Measurements from ENCODE around the gene SH2D3A. TPM values are rescaled to one million over a fixed set of nuclear protein-coding genes. Genes with fewer than 3 reads are reported as not detected.

Gene SH2D3A
- 10 to 100 TPM; 15.2 to 17.8 TPM for total RNA-seq

DNA sequence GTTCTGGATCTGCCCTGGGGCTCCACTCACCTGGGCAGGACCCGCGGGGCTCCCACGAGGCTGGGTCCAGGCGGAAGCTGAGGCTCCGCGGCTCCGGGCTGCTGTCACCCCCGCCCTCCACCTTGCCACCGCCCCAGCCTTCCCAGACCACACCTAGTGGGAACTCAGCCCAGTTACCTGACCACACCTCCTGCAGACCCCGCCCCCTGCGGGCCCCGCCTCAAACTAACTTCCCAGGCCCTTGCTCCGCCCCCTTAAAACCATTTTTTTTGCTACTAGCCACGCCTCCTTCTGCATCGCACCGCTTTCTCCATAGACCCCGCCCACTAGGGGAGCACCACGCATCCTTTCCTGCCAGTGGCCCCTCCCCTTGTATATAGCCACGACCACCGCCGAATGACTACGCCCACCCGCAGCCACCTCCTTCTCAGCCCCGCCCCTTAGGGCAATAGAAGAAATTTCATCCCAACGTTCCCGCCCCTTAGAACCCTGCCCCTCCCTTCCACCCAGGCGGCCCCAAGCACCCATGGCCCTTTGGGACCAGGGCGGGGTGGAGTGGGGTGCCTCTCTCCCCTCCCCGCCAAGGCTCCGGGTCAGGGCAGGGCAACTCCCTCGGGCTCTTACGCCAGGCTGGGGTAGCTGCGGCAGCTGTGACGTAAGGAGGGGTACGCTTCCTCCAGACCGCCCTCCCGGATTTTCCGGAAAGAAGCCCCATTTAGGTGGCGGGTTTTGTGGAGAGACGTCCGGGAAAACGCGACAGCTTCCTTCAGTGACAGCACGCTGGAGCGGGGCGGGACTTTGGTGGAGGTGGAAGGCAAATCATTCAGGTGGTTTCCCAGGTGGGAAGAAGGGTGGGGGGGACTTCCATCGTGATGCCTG is at the start of gene SH2D3A:
TSS of gene SH2D3A (minus strand) at position 79 of the 879 bp plus-strand sequence. CDS start 3,687 bp downstream, outside the sequence.
- ATAC-seq: peak; percentile 83 to 88

DNA sequence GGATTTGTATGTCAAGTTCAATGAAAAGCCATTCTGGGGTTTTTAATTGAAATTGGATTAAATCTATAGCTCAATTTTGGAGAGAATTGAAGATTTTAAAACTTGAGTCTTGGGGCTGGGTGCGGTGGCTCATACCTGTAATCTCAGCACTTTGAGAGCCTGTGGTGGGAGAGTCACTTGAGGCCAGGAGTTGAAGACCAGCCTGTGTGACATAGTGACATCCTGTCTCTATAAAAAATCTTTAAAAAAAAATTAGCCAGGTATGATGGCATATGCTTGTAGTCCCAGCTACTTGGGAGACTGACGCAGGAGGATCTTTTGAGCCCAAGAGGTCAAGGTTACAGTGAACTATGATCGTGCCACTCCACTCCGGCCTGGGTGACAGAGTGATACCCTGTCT is 46.4 kb upstream of the SH2D3A start:
- Mint-ChIP-seq H3K4me3 (no peak overlapping the region), H3K4me1 (ENCODE audit: low read depth in 2 of 2) (peaks cover 59 to 69% of the 10 kb centered on the region in 2 donors), H3K27me3 (no peaks in the 10 kb centered on the region), H3K9me3 (peaks cover 4% of the 10 kb centered on the region), H3K27ac (peak overlapping the region; percentile 47 to 69), H3K36me3 (peaks cover 22% of the 10 kb centered on the region)
- DNase-seq (ENCODE audit: low spot score) (no peak), ATAC-seq (no peak)

More for the DNA sequence above, at the start of gene SH2D3A:
- Mint-ChIP-seq H3K36me3 (no peaks in the 10 kb centered on the region), H3K4me3 (peak within 1 kb of the TSS; percentile 88), H3K27me3 (no peaks in the 10 kb centered on the region), H3K27ac (peak within 1 kb of the TSS; percentile 66 to 97), H3K4me1 (ENCODE audit: low read depth in 2 of 2) (peaks cover 43 to 45% of the 10 kb centered on the region in 2 donors), H3K9me3 (no peaks in the 10 kb centered on the region)
- peak; percentile 96 for DNase-seq (ENCODE audit: low spot score)

- Mint-ChIP-seq H3K27ac (peak overlapping the region; percentile 47 to 72), H3K4me3 (no peak overlapping the region), H3K27me3 (no peaks in the 10 kb centered on the region), H3K36me3 (peaks cover 17% of the 10 kb centered on the region), H3K9me3 (peaks cover 4% of the 10 kb centered on the region), H3K4me1 (ENCODE audit: low read depth in 2 of 2) (peaks cover 58 to 67% of the 10 kb centered on the region in 2 donors)
- ATAC-seq (no peak), DNase-seq (ENCODE audit: low spot score) (no peak)
Observed at GRCh38 chr19:6812612-6813011, 45.4 kb upstream of the SH2D3A start.

DNA sequence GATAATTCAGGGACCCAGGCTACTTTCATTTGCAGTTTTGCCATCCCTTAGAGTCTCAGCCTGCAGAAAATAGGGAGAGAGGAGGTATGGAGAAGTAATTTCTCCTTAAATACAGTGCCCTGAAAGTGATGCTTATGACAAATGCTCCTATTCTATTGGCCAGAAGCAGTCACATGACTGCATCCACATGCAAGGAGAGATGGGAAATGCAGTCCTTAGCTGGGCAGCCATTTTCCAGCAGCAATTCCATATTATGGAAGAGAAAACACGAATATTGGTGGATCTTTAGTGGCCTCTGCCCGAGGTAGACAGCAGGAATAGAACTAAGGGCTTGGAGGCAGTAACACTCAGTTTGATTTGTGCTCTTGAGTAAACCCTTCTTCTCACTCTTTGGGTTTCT is 44.7 kb upstream of the SH2D3A start:
- ATAC-seq (no peak), DNase-seq (ENCODE audit: low spot score) (no peak)
- Mint-ChIP-seq H3K27ac (peak overlapping the region; percentile 47 to 72), H3K4me3 (no peak overlapping the region), H3K4me1 (ENCODE audit: low read depth in 2 of 2) (peaks cover 56 to 62% of the 10 kb centered on the region in 2 donors), H3K36me3 (peaks cover 17% of the 10 kb centered on the region), H3K9me3 (peaks cover 4% of the 10 kb centered on the region), H3K27me3 (no peaks in the 10 kb centered on the region)

- peaks cover 56 to 59% of the 10 kb centered on the region in 2 donors for H3K4me1 Mint-ChIP-seq (ENCODE audit: low read depth in 2 of 2)
- H3K4me3 Mint-ChIP-seq: no peak overlapping the region
- peaks cover 4% of the 10 kb centered on the region for H3K9me3 Mint-ChIP-seq
- H3K27me3 Mint-ChIP-seq: no peaks in the 10 kb centered on the region
- DNase-seq (ENCODE audit: low spot score) (no peak), ATAC-seq (no peak)
- H3K36me3 Mint-ChIP-seq: peaks cover 17% of the 10 kb centered on the region
- peak overlapping the region; percentile 47 to 72 for H3K27ac Mint-ChIP-seq
Observed at GRCh38 chr19:6811378-6811777, 44.1 kb upstream of the SH2D3A start.

- peak overlapping the region; percentile 29 to 65 for H3K27ac Mint-ChIP-seq
- H3K9me3 Mint-ChIP-seq: peaks cover 4% of the 10 kb centered on the region
- ATAC-seq (no peak), DNase-seq (ENCODE audit: low spot score) (no peak)
- peaks cover 48% of the 10 kb centered on the region in 2 donors for H3K4me1 Mint-ChIP-seq (ENCODE audit: low read depth in 2 of 2)
- no peak overlapping the region for H3K4me3 Mint-ChIP-seq
- H3K36me3 Mint-ChIP-seq: peaks cover 17% of the 10 kb centered on the region
- H3K27me3 Mint-ChIP-seq: no peaks in the 10 kb centered on the region
Observed at GRCh38 chr19:6809262-6809661, 42.0 kb upstream of the SH2D3A start.

DNA sequence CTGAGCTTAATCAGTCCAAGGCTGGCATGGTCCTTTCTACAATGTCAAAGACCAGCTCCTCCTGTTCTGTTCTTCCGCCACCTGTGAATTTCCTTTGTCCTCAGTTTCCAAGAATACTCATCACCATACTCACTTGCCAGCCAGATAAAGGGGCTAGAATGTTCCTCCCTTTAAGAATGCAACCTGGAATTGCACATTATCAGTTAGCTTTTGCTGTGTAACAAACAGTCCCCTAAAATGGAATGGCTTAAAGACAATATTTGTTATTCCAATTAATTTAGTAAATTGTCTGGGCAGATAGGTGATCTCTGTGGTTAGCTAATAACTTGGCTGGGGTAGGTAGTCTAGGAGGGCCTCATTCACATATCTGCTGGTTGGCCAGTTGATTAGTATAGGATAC is 41.3 kb upstream of the SH2D3A start:
- DNase-seq (ENCODE audit: low spot score): no peak
- H3K4me1 Mint-ChIP-seq (ENCODE audit: low read depth in 2 of 2): peaks cover 48 to 51% of the 10 kb centered on the region in 2 donors
- H3K36me3 Mint-ChIP-seq: peaks cover 17% of the 10 kb centered on the region
- no peaks in the 10 kb centered on the region for H3K27me3 Mint-ChIP-seq
- peaks cover 4% of the 10 kb centered on the region for H3K9me3 Mint-ChIP-seq
- no peak overlapping the region for H3K4me3 Mint-ChIP-seq
- H3K27ac Mint-ChIP-seq: peak overlapping the region; percentile 29 to 65
- no peak for ATAC-seq

GRCh38 chr19:6807291-6807690 is 40.1 kb upstream of the SH2D3A start:
- H3K36me3 Mint-ChIP-seq: peaks cover 11% of the 10 kb centered on the region
- ATAC-seq (no peak), DNase-seq (ENCODE audit: low spot score) (no peak)
- peaks cover 48 to 57% of the 10 kb centered on the region in 2 donors for H3K4me1 Mint-ChIP-seq (ENCODE audit: low read depth in 2 of 2)
- H3K4me3 Mint-ChIP-seq: no peak overlapping the region
- H3K27ac Mint-ChIP-seq: peak overlapping the region; percentile 65 to 66
- no peaks in the 10 kb centered on the region for H3K27me3 Mint-ChIP-seq
- H3K9me3 Mint-ChIP-seq: no peaks in the 10 kb centered on the region

DNA sequence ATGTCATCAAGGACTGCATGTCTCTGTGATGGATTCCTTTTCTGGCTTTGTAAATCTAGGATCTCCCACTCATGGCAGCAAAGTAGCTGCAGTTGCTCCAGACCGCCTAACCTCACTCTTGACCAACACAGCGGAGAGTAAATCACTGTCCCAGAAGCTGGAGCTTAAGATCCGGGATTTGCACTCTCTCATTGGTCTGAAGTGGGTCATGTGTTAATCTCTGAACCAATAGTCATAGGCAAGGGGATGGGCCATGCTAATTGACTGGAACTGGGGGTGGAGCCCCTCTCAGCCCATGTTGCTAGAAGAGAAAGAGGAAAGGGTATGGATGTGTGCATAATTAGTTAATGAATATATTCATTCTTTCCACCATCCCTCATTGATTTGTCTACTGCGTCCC is 39.3 kb upstream of the SH2D3A start:
- Mint-ChIP-seq H3K9me3 (no peaks in the 10 kb centered on the region), H3K36me3 (peaks cover 4% of the 10 kb centered on the region), H3K4me1 (ENCODE audit: low read depth in 2 of 2) (peaks cover 48 to 54% of the 10 kb centered on the region in 2 donors), H3K27me3 (no peaks in the 10 kb centered on the region), H3K27ac (peak overlapping the region; percentile 65 to 66), H3K4me3 (no peak overlapping the region)
- no peak for ATAC-seq
- no peak for DNase-seq (ENCODE audit: low spot score)

DNA sequence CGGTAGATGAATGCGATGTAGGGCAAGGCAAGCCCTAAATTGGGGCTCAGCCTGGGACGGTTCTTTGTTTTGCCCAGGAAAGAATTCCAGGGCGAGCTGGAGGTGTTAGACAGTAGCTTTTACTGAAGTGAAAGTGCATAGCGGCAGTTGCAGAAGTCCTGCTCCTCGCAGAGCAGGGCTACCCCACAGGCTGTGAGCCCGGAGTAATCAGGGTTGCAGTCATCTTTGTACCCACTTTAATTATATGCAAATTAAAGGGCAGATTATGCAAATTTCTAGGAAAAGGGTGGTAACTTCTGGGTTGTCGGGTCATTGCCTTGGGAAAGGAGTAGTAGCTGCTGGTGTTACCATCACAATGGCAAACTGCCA is 35.8 kb upstream of the SH2D3A start:
- no peaks in the 10 kb centered on the region for H3K9me3 Mint-ChIP-seq

DNA sequence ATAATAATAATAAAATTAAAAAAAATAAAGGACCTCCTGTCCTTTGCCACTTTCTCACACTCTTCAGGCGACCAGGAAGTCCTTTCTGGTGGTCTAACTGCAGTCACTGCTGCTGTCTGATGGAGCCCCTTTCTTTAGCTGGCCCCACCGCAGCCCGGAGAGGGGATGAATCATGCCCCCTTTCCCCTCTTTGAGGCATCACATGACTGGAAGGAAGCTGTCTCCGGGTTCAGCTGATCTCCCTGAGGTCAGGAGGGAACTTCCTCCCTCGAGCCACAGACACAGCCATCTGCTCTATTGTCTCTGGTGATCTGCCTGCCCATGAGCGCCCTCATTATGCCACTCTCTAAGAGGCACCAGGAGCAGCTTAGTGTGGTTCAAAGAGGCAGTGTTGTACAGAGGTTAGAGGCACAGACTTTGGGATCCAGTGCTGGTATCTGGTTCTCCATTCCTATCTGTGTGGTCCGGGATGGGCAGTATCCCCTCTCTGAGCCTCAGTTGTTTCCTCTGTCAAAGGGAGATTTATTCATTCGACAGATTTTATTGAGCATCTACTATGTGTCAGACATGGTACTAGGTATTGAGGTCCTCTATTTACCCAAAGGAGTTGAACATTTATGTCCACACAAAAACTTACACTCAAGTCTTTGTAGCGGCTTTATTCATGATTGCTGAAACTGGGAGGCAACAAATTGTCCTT is 35.3 kb upstream of the SH2D3A start:
- Mint-ChIP-seq H3K9me3 (no peaks in the 10 kb centered on the region), H3K36me3 (no peaks in the 10 kb centered on the region), H3K4me1 (ENCODE audit: low read depth in 2 of 2) (peaks cover 55 to 56% of the 10 kb centered on the region in 2 donors)

More for the DNA sequence above, 35.8 kb upstream of the SH2D3A start:
- no peaks in the 10 kb centered on the region for H3K27me3 Mint-ChIP-seq
- peak overlapping the region; percentile 94 for H3K4me3 Mint-ChIP-seq
- peak; percentile 69 to 70 for ATAC-seq
- DNase-seq (ENCODE audit: low spot score): peak; percentile 69
- H3K36me3 Mint-ChIP-seq: no peaks in the 10 kb centered on the region
- H3K27ac Mint-ChIP-seq: peak overlapping the region; percentile 93 to 95
- peaks cover 55 to 56% of the 10 kb centered on the region in 2 donors for H3K4me1 Mint-ChIP-seq (ENCODE audit: low read depth in 2 of 2)

GRCh38 chr19:6801485-6802086 is 34.4 kb upstream of the SH2D3A start:
- DNase-seq (ENCODE audit: low spot score): peak; percentile 87
- H3K4me1 Mint-ChIP-seq (ENCODE audit: low read depth in 2 of 2): peaks cover 60 to 64% of the 10 kb centered on the region in 2 donors

More for the DNA sequence above, 35.3 kb upstream of the SH2D3A start:
- Mint-ChIP-seq H3K4me3 (peak overlapping the region; percentile 94), H3K27me3 (no peaks in the 10 kb centered on the region), H3K27ac (peak overlapping the region; percentile 93 to 95)
- peak; percentile 93 for DNase-seq (ENCODE audit: low spot score)
- peak; percentile 86 to 91 for ATAC-seq

GRCh38 chr19:6800991-6801484 is 33.8 kb upstream of the SH2D3A start:
- Mint-ChIP-seq H3K27me3 (no peaks in the 10 kb centered on the region), H3K4me3 (peak overlapping the region; percentile 94), H3K36me3 (peaks cover 5% of the 10 kb centered on the region), H3K27ac (peak overlapping the region; percentile 93 to 95), H3K9me3 (no peaks in the 10 kb centered on the region), H3K4me1 (ENCODE audit: low read depth in 2 of 2) (peaks cover 60 to 68% of the 10 kb centered on the region in 2 donors)
- DNase-seq (ENCODE audit: low spot score): no peak
- ATAC-seq: peak in 1 of 2 donors; percentile 0

More at GRCh38 chr19:6801485-6802086, 34.4 kb upstream of the SH2D3A start:
- ATAC-seq: peak; percentile 70 to 81
- peak overlapping the region; percentile 94 for H3K4me3 Mint-ChIP-seq
- no peaks in the 10 kb centered on the region for H3K27me3 Mint-ChIP-seq
- H3K36me3 Mint-ChIP-seq: peaks cover 3% of the 10 kb centered on the region
- H3K9me3 Mint-ChIP-seq: no peaks in the 10 kb centered on the region
- peak overlapping the region; percentile 93 to 95 for H3K27ac Mint-ChIP-seq

All from natural killer cell treated with Interleukin-12 subunit alpha and Interleukin-12 subunit beta and Interleukin-15 and Interleukin-18, amount 100 ng/mL, for 72 hours (primary cell).